Endometrial microvascular endothelial cells (primary cell): ENCODE data around the gene OS9. TPM values are rescaled to one million over a fixed set of nuclear protein-coding genes. Genes with fewer than 3 reads are reported as not detected.
"Not testable (repeated sequence)": the region's sequence is repeated elsewhere in the genome, so short reads cannot be mapped to it uniquely, and the experiment has no call there.

Experiments
- in situ Hi-C: cut with HindIII; loops from 2 replicates; pipeline ENCODE4 v1.10.0; 2017; ENCODE audit warnings: low sequenced_read_pairs, low pct_unique_long_range_greater_than_20kb; ENCODE audit errors: inconsistent ontology term
- total RNA-seq: library from RNA; depleted of rRNA; stranded (reverse); fragments of >200 nt; gene quantifications from one replicate; pipeline ENCODE4 v1.2.3, GENCODE V29; 2015; ENCODE audit errors: inconsistent ontology term

Gene OS9
- total RNA-seq, 1 donor from 2014 or later: 295 TPM

DNA sequence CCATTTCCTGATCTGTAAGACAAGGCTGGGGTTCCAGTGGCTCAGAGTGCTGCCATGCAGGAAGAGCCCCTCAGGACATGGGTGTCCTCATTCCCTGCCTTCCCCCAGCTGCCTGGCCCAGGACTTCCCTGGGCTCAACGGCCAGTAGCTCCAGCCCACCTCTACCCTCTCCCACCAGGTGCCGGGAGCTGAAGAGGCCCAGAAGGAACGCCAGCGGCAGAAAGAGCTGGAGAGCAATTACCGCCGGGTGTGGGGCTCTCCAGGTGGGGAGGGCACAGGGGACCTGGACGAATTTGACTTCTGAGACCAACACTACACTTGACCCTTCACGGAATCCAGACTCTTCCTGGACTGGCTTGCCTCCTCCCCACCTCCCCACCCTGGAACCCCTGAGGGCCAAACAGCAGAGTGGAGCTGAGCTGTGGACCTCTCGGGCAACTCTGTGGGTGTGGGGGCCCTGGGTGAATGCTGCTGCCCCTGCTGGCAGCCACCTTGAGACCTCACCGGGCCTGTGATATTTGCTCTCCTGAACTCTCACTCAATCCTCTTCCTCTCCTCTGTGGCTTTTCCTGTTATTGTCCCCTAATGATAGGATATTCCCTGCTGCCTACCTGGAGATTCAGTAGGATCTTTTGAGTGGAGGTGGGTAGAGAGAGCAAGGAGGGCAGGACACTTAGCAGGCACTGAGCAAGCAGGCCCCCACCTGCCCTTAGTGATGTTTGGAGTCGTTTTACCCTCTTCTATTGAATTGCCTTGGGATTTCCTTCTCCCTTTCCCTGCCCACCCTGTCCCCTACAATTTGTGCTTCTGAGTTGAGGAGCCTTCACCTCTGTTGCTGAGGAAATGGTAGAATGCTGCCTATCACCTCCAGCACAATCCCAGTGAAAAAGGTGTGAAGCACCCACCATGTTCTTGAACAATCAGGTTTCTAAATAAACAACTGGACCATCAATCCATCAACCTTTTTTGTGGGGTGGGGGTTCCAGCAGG, 27.0 kb downstream of the OS9 start:
- in situ Hi-C loops: no loop called here

DNA sequence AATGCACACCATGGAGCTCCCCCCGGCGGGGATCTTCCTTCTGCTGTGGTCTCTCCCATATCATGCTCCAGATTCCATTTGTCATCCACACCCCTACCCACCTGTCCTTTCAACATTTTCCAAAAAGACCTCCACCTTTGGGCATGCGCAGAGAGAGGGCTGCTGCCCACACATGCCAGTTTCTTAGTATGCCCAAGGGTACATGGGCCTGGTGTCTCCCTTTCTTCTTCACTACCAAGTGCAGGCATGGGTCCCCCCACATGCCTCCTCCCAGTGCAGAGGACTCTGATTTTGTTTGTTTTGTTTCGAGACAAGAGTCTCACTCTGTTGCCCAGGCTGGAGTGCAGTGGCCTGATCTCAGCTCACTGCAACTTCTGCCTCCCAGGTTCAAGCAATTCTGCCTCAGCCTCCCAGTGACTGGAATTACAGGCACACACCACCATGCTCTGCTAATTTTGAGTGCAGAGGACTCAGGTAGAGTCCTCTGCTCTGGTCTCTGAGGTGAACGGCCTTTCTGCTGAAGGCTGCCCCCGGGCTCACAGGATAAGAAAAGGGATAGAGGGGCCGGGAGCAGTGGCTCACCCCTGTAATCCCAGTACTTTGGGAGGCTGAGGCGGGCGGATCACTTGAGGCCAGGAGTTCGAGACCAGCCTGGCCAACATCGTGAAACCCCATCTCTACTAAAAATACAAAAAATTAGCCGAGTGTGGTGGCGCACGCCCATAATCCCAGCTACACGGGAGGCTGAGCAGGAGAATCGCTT, 28.1 kb downstream of the OS9 start:
- in situ Hi-C loops: not testable (repeated sequence)

GRCh38 chr12:57722716-57723629, 29.0 kb downstream of the OS9 start:
- in situ Hi-C loops: no loop called here

- in situ Hi-C loops: no loop called here
These were observed 29.7 kb downstream of the OS9 start for GRCh38 chr12:57723630-57723962.

DNA sequence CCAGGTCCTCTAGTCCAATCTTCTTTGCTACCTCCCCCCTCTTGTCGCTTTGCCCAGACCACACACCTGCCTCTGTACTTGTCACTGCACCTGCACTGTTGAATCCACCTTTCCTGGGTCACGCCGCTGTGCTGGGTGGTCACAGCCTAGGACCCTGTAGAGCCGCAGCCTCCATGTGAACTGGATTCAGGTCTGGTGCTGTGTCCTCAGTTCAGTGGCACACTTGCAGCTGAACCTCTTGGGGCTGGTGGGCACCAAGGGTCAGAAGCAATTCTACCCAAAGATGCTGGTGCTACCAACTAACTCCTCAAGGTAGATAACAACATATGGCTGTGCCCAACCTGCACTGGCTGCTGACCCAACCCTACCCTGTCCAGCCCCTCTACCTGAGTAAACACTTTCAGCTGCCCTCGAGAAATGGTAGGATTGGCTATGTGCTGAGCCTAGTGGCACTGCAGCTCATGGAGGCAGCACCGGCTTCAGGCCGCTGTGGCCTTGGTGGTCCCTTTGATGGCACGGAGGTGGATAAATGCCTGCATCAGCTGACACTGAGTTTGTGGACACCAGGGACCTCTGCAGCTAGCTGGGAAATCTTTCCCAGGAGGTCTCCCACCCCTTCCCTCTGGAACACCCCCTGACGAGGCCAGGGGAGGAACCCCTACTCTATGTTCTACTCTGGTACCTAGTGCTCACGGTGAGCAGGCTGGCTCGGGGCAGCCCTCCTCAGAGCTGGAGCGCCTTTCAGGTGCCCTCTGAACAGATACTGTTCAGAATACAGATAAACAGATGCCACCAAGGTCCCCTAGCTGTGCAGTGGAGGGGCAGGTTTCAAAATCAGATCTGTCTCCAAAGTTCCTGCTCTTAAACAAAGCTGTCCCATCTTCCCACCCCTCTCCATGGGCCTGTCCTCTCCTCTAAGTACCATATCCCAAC, 30.3 kb downstream of the OS9 start:
- in situ Hi-C loops: no loop called here

DNA sequence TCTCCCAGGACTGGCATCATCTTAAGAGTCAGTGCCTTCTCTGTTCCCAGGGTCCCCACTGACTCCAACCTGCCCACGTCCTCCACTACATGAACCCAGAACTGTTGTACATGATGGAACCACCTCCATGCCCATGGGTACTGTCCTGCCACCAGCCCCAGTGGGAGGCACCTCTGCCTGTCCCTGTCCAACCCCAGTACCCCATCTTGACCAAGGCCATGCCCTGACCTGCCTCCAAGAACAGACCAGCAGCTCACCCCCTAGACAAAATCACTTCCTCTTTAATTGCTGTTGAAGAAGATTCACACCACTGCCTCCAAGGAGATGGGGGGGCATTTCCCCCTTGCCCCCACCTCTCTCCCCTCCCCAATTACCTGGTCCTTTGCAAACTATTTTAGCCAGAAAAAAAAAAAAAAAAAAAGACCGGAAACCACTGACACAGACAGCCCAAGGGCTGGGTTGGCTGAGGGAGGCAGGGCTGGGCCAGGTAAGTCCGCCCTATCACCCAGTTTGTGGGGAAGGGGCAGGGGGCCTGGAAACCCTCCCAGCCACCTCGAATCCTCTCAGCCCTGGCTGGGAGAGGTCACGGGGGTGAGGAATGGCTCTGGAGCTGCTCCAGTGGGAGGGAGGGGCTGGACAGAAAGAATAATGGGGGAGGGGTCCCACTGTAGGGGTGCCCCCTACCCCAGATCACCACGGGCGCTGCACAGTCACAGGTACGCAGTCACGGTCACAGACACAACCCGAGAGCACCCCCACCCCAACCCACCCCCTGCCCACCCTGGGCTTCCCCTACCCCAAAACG, 31.2 kb downstream of the OS9 start:
- in situ Hi-C loops: no loop called here

- in situ Hi-C loops: no loop called here
These were observed 31.9 kb downstream of the OS9 start for GRCh38 chr12:57725851-57726150.

- in situ Hi-C loops: no loop called here
These were observed 32.4 kb downstream of the OS9 start for GRCh38 chr12:57726151-57726883.

DNA sequence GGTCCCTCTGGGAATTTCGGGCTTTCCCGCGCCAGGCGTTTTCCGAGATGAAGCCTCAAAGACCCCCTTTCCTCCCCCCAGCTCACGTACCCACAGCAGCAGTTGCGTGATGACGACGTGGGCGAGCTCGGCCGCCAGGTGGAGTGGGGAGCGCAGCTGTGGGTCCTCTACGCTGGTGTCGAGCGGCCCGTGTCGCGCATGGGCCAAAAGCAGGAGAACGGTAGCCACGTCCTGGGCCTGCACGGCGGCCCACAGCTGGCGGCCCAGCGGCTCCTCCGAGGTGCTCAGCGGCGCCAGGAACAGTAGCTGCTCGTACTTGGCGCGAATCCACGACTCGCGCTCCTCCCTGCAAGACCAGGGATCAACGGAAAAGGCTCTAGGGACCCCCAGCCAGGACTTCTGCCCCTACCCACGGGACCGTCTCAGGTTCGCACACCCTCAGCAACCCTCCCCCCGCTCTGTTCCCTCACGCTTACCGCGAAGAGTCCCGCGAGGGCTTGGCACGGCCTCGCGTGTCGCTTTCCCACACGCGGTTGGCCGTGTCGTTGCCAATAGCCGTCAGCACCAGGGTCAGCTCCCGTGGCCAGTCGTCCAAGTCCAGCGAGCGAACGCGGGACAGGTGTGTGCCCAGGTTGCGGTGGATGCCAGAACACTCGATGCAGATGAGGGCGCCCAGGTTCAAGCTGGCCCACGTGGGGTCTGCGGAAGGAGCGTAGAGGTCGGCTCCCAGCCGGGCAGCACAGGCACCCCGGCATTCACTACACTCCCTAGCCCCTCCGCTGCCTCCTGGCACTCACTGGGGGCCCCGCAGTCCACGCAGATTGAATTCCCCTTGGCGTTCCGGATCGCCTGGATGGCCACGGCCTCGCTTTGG, 33.2 kb downstream of the OS9 start:
- in situ Hi-C loops: no loop called here

DNA sequence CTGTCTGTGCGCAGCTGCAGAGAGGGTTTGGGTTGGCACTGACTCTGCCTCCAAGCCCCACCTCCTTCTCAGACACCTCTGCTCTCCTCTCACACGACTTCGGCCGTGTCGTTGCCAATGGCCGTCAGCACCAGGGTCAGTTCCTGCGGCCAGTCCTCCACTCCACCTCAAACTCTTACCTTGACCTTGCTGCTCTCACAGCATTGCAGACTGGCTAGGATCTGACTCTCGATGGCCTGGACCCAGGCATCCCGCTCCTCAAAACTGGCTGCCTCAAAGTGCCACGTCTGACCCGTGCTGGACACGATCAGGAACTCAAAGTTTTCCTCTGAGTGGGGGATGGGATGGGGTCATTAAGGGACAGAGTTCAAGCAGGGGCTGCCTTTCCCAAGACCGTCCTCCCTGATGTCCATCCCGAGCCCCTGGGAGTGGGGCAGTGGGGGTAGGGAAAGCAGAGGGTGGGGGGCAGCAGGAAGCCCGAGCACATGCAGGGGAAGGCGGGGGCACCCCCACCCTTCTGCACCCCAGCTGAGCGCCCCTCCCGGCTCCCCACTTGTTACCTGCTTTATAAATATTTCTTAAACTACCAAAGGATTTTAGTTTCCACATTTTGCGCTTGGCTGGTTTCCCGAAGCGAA, 33.9 kb downstream of the OS9 start:
- in situ Hi-C loops: no loop called here

- in situ Hi-C loops: no loop called here
These were observed 35.5 kb downstream of the OS9 start for GRCh38 chr12:57729321-57729844.

- in situ Hi-C loops: no loop called here
These were observed 36.6 kb downstream of the OS9 start for GRCh38 chr12:57730336-57731067.

DNA sequence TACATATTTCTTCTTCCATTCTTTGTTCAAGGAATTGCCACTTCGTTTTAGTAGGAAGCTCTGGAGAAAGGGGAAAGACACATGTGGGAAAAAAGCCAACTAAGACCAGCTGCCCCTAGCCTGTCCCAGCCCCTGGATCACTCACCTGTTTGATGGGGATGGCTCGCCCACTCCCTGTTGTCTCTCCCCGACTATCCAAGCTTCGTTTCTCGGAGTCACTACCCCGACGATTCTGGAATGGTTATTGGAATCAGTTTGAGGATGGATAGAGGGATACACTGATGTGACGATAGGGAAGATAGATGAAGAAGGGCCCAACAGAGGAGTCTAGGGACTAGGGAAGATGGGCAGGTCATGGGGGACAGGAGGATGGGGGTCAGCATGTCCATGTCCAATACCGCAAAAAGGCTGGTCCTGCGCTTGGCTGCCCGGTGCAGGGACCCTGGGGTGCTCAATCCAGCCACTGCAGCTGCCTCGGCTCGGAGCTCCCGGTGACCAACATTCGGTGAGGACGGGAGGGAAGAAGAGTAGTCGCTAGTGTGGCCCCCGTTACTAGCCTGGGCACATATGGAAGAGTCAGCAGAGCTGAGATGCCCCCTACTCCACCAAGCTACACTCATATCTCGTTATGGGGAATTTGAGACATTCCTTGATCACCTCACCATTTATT, 37.6 kb downstream of the OS9 start:
- in situ Hi-C loops: no loop called here

DNA sequence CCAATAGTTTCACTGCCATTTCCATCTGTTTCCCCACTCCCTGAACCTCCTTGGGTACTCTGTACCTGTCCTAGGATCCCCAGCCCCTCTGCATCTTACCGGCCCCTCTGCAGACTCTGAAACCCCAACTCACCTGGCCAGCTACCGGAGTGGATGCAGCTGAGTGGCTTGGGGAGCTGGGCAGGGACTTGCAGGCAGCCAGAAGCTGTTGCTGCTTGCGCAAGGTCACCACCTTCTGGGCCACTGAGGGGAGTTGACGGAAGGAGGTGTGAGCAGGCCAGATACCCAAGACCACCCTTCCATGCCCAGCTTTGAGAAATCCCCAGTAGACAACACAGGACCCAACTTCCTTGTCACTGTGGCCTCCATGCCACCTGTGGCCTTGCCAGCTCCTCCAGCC, 38.3 kb downstream of the OS9 start:
- in situ Hi-C loops: no loop called here
